Islet of Langerhans (tissue), 1 donor: ENCODE results near the gene RBMS1.

Experiments used
- FAIRE-seq: peaks from one replicate; lab custom pipeline; 2011; peaks lifted over from hg19 to GRCh38; lab: Jason Lieb, UNC

Gene RBMS1

DNA sequence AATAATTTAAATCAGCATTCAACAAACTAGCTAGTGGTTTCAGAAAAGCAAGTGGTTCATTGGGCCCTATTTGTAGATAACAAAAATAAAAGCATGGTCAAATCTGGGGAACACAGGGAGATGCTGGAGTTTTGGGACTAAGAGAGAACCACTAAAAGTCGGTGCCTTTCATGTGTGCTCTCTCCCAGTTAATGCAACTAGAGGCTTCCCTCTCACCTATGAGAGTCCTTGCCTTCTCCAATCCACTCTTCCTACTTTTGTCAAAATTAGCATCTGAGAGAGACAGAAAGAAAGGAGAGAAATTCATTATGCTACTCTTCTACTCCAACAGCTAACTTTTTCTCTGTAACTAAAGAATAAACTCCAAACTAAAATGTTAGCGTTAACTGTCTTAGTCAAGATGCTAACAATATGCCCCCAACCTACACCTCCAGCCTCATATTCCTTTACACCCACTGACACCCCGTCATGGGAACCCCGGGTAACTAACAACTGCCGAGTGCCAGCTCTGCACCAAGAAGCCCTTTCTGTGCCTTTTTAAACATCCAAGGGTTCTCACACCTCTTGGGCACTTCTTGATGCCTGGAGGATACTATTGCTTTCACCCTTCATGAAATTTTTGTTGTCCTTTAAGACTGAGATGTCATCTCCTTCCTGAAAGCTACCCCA, 133.4 kb downstream of the RBMS1 start:
- FAIRE-seq: no peak

DNA sequence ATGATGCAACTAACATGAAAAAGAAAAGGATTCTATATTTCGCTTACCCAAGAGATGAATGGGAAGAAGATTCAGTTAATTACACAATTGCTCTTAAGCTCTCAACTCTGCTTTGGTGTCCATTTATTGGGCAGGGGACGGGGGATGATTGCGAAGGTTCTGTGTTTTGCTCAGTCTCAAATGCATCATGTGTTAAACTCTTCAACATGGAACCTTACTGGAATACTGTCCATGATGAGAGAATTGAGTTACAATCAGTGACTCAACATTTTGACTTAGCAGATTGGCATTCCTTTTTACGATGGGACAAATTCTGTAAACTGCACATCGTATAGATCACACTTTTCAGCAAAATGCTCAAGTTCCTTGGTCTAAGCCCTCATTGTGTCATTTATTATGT, 135.6 kb downstream of the RBMS1 start:
- no peak for FAIRE-seq

DNA sequence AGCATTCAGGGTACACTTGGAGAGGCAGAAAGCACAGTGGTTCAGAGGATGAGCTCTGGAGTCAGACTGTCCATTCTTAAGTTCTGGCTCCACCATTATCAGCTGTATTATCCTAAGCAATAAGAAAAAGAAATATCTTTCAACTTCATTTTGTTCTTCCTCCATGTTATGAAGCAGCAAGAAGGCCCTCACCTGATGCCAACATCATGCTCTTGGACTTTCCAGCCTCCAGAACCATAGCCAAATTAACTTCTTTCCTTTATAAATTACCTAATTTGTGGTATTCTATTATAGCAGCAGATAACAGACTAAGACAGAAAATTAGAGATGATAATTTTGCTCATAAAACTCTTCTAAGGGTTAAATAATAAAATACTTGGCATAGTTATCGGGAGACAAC, 137.1 kb downstream of the RBMS1 start:
- no peak for FAIRE-seq

DNA sequence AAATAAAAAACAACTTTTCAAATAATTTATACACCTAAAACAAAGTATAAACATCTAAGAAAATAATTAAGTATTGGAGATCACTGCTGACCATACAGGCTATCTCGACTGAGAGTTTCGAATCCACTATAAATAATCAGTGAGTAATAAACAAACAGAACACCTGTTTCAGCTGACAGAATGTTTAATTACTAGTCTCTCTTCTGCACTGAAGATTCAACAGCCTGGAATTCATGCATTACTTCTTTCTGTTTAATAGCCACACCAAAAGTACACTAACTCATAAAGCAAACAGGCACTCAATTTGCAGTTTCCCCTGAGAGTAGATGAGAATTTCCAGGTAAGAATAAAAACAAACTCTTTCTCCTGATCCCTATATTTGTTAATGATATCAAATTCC, 138.5 kb downstream of the RBMS1 start:
- no peak for FAIRE-seq

DNA sequence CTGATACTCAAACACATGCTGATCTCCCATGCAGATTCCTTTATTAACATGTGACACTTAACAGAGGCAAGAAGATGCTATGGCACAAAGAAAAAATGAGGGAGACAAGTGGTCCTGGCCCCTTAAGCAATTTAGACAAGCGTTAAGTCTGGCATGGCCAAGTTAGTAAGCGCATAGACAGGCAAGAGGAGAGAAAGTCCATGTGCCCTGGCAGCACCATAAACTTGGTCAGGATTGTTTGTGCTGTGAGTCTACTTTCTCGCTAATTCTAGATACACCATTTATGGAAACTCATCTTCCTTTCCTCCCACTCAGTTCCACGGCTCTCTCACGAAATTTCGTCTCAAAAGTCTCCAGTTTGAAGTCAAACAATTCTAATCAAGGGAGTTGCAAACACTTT, 138.9 kb downstream of the RBMS1 start:
- no peak for FAIRE-seq

DNA sequence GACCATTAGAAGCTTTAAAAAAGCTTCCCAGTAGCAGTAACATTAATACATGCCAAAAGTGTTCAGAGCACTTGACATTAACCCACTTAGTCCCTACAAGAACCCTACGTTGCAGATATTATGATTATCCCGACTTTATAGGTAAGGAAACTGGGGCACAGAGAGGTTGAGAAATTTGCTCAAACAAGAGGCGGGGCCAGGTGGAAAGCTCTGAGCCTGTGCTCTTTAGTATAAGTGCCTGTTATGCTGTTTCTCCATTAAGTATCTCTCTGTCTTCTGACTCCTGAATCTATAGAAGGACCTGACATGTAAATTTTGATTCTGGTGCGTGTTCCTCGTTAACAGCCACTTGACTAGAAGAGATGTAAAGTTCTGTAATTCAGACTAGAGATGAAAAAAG, 139.8 kb downstream of the RBMS1 start:
- no peak for FAIRE-seq

DNA sequence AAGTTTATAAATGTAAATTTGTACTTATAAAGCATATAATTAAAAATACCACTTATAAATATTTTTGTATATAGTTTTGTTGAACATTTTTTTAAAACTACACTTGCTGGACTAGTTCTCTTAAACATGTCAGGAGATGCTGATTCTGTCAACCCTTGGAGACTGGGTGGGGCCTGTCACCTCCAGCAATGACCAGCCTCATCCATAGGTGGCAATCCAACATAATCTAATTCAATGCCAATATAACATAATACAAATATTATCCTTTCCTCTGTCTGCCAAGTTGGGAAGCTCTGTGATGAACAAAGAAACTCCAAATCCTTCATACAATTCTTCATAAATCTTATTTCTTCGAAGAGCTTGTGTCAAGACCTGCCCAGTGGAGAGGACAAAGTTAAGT, 140.4 kb downstream of the RBMS1 start:
- FAIRE-seq: no peak

GRCh38 chr2:160352500-160352899, 141.1 kb downstream of the RBMS1 start:
- FAIRE-seq: no peak

DNA sequence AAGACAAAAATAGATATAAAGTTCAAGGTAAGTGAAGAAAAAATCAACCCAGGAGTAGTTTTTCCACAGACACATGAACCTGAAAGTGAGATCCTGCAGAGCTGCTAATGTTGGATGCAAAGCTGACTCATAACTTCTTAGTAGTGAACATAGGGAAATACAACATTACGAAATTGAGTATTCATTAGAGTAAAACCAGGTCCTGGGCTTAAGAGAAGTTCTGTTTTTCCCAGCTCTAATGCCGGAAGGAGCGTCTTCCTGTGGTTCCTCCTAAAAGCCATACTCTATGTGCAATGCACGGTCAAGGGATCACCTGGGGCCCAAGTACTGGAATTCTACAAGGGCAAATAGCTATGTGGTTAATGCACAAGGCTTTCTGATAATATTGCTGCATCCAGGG, 141.7 kb downstream of the RBMS1 start:
- FAIRE-seq: no peak

DNA sequence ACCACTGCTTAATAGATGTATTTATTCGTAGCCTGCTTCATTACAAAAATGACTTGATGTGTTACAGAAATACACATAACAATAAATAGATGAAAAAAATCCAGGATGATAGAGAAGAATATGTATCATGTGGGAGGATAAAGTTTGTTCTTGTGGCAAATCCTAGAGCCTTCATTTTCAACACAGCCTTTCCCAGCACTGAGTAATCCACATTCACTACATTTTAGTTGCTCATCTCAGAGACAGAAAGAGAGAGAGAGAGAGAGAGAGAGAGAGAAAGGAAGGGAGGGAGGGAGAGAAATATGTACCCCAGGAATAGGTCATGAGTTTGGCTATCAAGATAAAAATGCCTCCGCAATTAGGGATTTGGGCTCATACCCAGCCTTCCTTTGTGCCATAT, 144.3 kb downstream of the RBMS1 start:
- FAIRE-seq: no peak

DNA sequence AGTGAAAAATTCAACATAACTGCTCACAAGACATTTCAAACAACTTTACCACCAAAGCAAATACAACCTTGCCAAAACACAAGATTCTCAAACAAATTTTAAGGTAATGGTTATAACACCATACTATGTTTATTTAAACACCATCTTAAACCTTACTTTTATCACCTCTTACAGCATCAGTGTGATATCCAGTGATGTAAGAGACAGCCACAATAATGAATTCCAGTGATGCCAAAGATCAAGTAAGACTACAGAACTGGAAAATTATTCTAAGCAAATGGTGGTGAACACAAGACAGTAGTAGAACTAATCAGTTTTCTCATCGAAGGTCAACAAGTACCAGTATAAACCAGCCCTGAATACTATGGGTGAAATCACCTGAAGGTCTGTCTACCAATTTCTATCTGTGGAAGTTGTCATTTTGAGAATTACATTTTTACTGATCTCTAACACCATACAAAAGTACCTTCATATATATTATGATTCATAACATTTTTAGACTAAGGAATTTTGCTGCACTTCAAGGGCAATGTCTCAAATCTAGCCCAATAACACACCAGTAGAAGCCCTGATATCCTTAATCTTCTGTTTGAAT, 146.2 kb downstream of the RBMS1 start:
- no peak for FAIRE-seq

DNA sequence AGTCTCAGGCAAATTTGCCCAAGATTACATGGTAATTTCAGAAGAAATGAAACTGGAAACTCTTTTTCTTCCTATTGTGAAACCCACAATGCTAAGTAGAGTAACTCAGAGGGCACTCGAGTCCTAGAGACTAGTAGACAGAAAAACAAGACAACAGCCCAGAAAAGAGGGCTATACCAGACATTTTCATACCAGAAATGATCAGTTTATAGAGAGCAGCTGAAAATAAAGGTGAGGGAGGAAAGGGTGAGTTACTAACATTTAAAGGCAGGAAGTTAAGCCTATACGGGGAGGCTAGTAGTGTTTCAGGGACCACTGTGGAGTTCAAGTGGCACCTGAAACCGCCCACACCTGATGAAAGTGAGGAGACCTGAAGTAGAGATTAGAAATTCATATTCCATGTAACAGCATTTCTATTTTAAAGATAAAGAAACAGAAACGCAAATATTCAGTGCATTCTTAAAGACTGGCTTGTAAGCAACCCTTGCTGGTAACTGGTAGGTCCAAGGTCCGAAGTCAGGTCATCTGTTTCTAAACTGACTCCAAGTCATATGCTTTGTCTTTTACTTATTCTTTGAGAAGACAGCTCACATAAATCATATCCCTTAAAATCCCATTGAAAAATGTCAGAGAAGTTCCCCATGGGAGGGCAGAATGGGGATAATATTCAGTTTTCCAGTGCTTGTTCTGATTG, 148.4 kb downstream of the RBMS1 start:
- no peak for FAIRE-seq

DNA sequence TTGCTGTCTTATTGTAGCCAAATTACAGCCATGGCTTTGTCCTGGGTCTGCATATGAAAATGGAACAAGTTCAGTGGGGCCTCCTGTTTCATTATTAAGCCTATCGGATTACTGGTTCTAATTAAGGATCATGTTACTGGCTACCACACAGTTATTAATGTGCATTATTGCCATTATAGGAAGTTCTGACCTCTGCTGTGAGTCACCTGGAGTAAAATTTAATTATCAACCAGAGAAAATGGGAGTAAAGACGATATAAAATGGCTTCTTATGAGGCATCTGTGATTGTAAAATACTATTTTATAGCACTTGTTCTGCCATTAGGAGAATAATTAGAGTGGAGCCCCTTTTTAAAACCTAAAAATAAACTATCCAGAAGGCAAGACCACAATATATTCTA, 150.2 kb downstream of the RBMS1 start:
- no peak for FAIRE-seq

GRCh38 chr2:160339726-160340125, 153.9 kb downstream of the RBMS1 start:
- no peak for FAIRE-seq

- no peak for FAIRE-seq
Measured at GRCh38 chr2:160338901-160339685, 154.5 kb downstream of the RBMS1 start.

DNA sequence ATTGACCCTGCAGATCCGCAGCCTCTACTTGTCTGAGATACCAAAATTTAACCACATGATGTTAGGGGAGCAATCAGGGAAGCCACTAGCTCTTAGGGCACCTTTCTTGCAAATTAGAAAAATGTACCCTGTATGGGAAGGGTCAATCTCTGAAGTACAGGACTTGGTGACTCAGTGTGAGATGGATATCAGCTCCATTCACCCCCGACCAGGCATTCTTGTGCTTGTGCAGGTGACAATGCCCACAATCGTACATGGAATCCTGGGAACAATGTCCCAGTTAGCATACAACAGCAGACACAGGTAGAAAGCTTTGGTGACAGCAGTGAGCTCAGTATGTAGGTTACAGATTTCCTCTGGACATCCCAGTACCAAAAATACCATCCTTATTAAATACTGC, 155.9 kb downstream of the RBMS1 start:
- no peak for FAIRE-seq

DNA sequence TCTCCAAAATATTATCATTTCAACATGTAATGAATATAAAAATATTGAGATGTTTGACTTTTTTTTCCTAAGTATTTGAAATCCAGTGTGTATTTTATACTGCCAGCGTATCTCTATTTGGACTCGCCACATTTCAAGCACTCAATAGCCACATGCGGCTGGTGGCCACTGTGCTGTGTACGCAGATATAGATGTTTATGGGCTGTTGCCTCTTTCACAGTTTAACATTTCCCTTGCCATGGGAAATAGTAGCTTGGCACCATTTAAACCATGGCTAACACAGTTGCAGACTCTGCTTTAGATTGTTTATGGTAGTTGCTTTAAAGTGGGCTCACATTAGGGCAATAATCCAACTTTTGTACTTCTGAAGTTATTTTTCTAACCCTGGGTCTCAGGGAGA, 157.0 kb downstream of the RBMS1 start:
- no peak for FAIRE-seq

GRCh38 chr2:160336105-160336504, 157.5 kb downstream of the RBMS1 start:
- no peak for FAIRE-seq

- FAIRE-seq: no peak
Measured at GRCh38 chr2:160335441-160335840, 158.2 kb downstream of the RBMS1 start.

DNA sequence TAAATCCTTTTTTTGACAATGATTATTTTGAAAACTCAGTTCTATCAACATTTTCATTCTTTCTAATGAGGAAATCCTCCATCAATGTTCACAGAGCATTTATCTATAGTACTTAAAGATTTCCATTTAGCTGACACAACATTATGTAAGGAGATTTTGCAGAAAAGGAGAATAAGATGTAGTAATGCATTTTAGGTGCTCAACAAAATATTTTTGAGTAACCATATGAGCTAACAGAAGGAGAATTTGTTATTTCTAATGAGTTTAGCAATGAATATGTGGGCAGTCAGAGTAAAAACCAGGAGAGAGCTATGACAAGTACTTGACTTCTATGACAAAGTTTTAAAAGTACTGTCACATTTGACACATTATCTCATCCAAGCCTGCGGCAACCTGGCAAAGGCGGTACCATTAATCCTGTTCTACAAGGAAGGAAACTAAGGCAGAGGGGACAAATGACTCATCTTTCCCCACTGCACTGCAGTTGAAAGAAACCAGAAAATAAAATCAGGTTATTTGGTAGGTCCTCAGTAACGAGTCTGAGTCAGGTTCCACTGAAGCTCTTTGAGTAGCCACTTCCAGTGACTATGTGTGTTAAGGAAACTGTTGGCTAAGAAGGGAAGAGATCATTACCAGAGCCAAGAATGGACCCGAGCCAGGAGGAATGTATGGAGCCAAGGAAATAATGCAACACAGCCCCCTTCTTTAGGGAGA, 159.4 kb downstream of the RBMS1 start:
- no peak for FAIRE-seq

DNA sequence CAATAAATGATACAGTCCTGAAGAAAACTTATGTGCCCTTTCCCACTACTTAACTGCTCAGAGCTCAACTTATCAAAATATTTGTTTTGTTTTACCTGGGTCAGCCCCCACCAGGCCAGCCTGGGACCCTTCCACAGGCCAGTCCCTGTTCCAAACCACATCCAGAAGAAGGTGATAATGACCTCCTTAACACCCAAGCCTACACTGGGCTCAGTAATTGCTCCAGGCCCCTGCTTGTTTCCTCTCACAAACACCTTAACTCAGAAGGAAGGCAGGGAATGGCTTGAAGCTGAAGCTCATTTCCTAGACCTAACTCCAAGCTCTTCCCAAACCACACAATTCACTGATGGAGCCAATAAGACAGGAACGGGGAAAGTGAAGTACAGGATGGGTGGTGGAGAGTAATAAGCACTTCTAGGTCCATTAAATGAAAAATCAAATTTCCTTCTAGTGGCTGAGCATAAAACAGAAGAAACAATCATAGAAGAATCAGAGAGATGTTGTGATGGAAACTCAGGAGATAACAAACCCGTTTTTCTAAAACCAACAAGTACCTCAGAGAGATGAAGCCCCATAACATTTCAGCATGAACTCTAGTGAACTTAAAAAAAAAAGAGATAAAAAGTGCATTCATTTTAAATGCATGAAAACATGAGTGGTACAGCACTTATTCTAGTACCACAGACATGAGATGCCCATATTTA, 160.1 kb downstream of the RBMS1 start:
- no peak for FAIRE-seq

- FAIRE-seq: no peak
Measured at GRCh38 chr2:160332318-160332717, 161.3 kb downstream of the RBMS1 start.
